Right lobe of liver (tissue), 4 donors: Measurements from ENCODE around the gene INIP.

Experiments
- POLR2A ChIP-seq: fragments of 450-650 bp; IDR thresholded peaks from one replicate; pipeline ENCODE4 v1.6.1; 2017; ENCODE audit warnings: antibody characterized with exemption, mild to moderate bottlenecking
- TF ChIP-seq, protein P1 (sequence below), 4 donors: fragments of 200-600 bp in 3 of 4; fragments of 450-650 bp in 1 of 4; IDR thresholded peaks; one replicate each; pipeline versions ENCODE4 v1.5.1 to v1.8.0; 2016 to 2022; ENCODE audit warnings: antibody characterized with exemption in 4 of 4, mild to moderate bottlenecking in 2 of 4
- donor health status: DM: no; HTN: no; CAD: no.
- donor health status: DM: no; HTN: no; CAD: no.
- donor health status: DM: no; HTN: yes; CAD: no.

GRCh38 chr9:112744177-112744576, 26.3 kb upstream of the INIP start:
- TF ChIP-seq POLR2A: no peak
- TF ChIP-seq, protein P1, sequence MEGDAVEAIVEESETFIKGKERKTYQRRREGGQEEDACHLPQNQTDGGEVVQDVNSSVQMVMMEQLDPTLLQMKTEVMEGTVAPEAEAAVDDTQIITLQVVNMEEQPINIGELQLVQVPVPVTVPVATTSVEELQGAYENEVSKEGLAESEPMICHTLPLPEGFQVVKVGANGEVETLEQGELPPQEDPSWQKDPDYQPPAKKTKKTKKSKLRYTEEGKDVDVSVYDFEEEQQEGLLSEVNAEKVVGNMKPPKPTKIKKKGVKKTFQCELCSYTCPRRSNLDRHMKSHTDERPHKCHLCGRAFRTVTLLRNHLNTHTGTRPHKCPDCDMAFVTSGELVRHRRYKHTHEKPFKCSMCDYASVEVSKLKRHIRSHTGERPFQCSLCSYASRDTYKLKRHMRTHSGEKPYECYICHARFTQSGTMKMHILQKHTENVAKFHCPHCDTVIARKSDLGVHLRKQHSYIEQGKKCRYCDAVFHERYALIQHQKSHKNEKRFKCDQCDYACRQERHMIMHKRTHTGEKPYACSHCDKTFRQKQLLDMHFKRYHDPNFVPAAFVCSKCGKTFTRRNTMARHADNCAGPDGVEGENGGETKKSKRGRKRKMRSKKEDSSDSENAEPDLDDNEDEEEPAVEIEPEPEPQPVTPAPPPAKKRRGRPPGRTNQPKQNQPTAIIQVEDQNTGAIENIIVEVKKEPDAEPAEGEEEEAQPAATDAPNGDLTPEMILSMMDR (IDR thresholded peaks at IDR 0.05): no peak
